A549 (cell line): ENCODE data around the gene SLC43A1.

Experiments
- RARB ChIP-seq: fragments of 250-450 bp; sonication (Bioruptor Pico); IDR thresholded peaks from 2 replicates; pipeline ENCODE4 v1.8.0; 2021; ENCODE audit warnings: mild to moderate bottlenecking, moderate library complexity
- RCOR1 ChIP-seq: fragments of 150-350 bp; IDR thresholded peaks from 2 replicates; pipeline ENCODE4 v1.6.1; 2014; ENCODE audit warnings: antibody characterized with exemption, low read length, low read depth

GRCh38 chr11:57477507-57478189 lies 37.9 kb downstream of the SLC43A1 start:
- TF ChIP-seq RCOR1 (no peak), RARB (CRISPR knock-in tag) (0 out of 2 replicates have a peak, but pooled peaks have one; percentile 13)
